Putamen (tissue), 1 donor: ENCODE results near the gene AHSG.
"Not testable (repeated sequence)": the region's sequence is repeated elsewhere in the genome, so short reads cannot be mapped to it uniquely, and the experiment has no call there.

Experiments used
- DNase-seq: peaks from one replicate; pipeline ENCODE4 v3.0.0-alpha.2; 2016; ENCODE audit warnings: low spot score

Gene AHSG

DNA sequence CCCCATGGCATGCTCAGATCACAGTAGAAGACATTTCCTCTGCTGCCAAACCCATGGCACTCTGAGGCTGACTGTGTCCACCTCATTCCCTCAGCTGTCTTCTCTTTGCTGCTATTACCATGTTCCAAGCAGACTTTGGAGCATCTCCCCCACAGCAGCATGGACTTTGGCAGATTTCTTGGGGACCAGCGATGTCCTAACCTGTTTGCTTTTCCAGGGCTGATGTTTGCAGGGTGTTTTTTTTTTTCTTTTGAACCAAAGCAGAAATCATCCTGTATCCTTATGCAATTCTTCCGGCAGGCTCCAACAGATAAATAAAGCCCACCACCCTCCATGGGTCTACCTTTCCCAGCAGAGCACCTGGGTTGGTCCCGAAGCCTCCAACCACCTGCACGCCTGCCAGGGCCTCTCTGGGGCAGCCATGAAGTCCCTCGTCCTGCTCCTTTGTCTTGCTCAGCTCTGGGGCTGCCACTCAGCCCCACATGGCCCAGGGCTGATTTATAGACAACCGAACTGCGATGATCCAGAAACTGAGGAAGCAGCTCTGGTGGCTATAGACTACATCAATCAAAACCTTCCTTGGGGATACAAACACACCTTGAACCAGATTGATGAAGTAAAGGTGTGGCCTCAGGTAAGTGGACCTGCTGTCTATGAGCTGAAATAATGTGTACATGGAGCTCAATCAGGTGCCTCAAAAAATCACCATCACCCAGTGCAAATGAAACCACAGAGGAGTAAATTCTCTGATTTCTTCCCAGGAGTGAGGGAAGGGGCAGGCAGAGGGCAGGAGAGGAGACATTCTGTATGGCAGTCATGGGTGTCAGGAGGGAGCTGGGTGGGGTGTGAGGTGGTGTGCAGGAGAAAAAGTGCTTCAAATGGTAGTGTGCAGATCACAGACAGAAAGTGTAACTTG lies at the start of gene AHSG:
Gene AHSG, plus strand, starts transcription at position 340 of the 916 bp plus-strand sequence. Its CDS starts 82 bp downstream, at position 422.
- no peak for DNase-seq

- no peak for DNase-seq
Measured at GRCh38 chr3:186564586-186564985, 48.3 kb upstream of the AHSG start.

DNA sequence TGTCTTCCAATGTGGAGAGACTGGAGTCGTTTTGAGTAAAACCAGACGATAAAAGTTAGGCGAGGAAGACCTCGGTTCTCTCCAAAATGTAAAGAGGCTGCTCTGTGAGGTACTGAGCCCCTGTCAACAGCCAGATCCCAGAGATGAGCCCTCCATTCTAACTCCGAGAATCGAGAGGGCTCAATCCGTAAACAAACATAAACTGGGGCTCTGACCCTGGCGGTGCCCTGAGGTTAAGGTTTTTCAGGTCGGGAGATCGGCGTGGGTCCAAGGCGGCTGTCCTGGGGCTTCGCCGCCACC lies 46.1 kb upstream of the AHSG start:
- DNase-seq: no peak

DNA sequence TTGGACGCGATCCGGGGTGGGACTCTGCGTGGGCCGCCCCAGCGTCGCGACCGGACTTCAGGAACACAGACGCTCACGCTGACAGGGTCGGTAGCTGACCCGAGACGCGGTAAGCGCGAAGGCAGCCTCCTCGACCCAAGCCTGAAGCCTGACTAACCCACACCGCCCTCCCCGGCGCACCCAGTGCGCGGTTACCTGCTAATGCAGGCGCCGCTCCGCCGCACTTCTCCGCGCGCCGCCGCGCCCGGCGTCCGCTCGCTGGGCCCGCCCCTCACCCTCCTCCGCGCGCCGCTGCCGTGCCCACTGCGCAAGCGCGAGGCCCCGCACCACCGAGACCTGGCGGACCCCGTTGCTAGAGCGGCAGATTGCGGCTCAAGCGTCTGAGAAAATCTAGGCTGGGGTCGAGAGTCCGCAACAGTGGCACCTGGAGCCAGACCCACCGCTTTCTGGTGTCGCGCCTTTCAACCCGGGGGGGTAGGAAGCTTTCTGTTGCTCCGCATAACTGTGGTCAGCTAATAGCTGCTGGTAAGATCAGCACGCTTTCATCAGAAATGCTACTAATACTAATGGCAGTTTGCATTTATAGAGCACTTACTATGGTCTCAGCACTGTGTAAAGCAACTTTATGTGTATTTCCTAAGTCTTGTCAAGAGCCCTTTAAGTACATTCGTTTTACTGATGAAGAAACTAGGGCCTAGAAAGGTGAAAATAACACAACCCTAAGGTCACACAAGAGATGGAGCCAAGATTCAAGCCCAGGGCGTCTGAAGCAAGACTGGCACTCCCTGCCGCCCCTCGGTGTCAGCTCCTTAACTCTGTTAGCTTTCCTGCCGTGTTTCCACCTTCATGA lies 45.6 kb upstream of the AHSG start, which contains the start of gene TBCCD1:
Gene TBCCD1, minus strand, starts transcription at position 268 of the 850 bp plus-strand sequence. CDS start 3,010 bp downstream, outside the sequence.
- peak; percentile 87 for DNase-seq

GRCh38 chr3:186569361-186569760 lies 43.5 kb upstream of the AHSG start:
- DNase-seq: not testable (repeated sequence)

DNA sequence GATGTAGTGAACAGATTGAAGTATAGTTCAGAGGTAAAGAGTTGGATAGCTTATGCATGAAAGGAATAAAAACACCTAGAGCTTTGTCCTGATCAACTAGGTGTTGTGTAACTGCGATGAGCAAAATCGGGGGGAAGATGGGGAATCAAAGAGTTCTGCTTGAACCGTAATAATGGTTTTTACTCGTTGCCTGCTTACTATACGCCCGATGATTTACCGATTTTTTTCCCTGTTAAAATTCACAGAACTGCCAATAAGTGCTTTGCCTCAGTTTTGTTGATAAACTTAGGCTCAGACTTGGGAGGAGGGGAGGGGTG lies 43.1 kb upstream of the AHSG start:
- DNase-seq: no peak

- peak; percentile 99 for DNase-seq
Measured at GRCh38 chr3:186570096-186570940, 42.5 kb upstream of the AHSG start, which contains the start of gene DNAJB11. TSS of gene DNAJB11 (plus strand) at chr3:186570720. CDS start at chr3:186570898, 178 bp downstream.

DNA sequence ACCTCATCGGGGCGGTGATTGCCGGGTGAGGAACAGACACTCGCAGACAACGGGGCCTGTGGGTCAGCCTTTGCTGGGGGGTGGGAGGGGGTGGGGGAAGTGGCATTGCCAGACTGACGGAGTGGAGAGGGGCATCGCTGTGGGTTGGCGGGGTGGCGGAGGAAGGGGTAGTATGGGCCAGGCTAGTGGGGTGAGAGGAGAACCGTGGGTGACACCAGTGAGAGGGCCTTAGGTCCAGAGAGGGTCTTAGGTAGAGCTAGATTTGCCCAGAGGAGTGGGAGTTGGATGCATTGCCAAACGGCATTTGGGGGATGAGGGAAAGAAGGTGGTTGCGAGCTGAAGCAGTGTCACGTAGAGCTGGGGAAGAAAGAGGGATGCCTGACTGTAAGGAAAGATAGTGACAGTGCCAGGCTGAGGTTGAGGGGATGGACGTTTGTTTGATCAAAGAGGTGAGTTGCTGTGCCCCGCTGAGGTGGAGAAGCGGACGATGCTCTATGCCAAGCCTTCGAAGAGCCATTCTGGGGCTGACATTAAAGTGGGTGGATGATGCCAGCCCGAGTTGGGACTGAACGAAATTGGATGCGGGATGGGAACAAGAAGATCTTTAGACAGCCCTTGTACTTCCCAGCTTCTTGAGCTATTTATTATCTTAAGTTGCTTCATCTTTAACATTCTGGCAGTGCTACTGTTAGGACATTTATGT lies 41.8 kb upstream of the AHSG start:
- DNase-seq: no peak

DNA sequence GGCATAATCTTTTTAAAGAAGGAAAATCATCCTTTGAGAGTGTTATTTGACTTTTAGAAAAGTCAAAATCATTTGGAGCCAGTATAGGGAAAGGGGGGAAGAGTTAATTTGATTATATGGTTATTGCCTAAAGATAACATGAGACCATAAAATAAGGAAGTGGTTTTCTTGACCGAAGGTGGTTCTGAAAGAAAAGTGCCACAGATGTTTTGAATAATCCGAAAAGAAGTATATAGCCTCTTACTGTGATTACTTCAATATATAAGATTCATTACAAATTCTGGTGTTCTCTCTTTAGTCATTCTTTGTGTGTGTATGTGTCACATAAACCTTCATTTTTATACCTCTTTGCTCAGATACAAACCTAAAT lies 41.2 kb upstream of the AHSG start:
- no peak for DNase-seq

DNA sequence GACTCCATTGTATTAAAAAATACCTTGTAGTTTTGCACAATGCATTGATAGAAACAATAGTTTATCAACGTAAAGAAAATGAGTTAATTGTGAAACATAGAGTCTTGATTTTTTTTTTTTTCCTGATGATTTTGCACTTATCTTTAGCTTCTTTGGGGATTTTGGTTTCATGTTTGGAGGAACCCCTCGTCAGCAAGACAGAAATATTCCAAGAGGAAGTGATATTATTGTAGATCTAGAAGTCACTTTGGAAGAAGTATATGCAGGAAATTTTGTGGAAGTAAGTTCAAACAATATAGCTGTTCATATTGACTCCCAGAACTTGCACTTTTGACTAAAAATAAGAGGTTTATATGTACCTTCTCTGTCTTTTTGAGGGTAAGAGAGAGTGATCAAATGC lies 35.3 kb upstream of the AHSG start:
- no peak for DNase-seq

GRCh38 chr3:186580785-186581184 lies 32.1 kb upstream of the AHSG start:
- no peak for DNase-seq

DNA sequence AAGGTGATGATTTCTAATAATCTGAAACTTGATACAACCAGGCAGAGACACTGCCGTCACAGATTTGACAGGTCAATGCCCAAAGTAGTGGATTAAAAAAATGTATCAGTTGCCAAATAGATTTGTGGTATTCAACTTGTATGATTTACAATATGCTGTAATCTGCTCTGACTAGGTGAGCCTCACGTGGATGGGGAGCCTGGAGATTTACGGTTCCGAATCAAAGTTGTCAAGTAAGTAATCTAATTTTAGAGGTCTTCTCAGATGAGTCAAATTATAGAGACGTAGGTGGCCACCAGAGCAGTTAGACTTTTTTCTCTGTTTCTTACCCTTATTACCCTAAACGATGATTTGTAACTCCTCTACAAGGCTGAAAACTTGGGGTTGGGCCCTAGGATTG lies 30.3 kb upstream of the AHSG start:
- DNase-seq: peak; percentile 47

GRCh38 chr3:186583831-186584230 lies 29.0 kb upstream of the AHSG start:
- DNase-seq: no peak

GRCh38 chr3:186586245-186586644 lies 26.6 kb upstream of the AHSG start:
- not testable (repeated sequence) for DNase-seq

- DNase-seq: no peak
Measured at GRCh38 chr3:186587183-186587582, 25.7 kb upstream of the AHSG start.

GRCh38 chr3:186588632-186589031 lies 24.2 kb upstream of the AHSG start:
- no peak for DNase-seq

GRCh38 chr3:186589121-186589520 lies 23.7 kb upstream of the AHSG start:
- no peak for DNase-seq

DNA sequence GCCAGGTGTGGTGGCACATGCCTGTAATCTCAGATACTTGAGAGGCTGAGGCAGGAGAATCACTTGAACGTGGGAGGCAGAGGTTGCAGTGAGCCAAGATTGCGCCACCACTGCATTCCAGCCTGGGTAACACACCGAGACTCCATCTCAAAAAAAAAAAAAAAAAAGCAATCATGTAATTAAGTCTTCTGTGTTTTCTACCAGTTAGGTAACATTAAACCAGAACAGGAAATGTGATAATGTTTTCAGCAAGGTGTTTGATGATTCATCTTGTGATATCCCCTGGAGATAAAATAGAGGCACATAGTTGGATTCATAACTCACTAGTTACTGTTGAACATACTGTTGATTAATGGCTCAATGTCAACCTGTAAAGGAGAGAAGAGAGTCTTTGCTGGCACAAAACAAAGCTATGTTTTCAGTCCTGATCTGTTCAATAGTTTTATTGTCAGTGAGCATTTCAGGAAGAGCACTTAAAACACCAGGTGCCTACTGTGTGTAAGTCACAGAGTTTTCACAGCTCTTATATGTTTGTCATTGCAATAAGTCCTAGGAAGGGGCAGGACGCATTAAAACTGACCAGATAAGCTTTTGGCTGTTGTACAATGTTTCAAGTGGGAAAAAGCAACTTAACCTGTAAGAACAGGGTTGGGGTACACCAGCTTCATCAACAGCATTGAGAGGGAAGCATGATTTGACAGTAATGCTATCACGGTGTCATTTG lies 22.8 kb upstream of the AHSG start:
- no peak for DNase-seq

DNA sequence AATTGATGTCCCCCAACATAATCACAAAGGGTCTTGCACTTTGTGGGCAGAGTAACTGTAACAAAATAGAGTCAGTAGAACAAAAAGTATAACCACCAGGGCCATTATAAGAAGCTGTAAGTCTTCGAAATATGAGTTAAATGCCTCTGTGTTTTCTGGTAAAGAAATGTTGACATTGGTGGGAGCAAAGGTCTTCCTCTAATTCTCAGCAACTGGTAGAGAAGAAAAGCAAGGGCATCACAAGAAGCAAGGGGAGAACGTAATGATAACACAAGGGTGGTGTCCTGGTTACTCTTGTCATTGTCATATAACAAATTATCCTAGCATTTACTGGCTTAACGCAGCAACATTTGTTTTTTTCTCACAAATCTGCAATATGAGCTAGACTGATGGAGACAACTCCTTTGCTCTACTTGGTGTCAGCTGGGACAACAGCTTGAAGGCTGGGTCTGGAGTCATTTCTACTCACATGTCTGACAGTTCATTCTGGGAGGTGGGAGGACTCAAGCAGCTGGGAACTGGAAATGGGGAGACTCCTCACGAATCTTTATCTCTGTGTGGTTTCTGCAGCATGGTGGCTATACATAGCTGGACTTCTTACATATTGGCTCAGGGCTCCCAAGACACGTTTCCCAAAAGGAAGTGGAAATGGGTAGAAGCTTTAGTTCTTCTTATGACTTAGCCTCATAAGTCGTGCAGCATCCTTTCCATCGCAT lies 22.1 kb upstream of the AHSG start:
- no peak for DNase-seq

- no peak for DNase-seq
Measured at GRCh38 chr3:186592682-186593081, 20.2 kb upstream of the AHSG start.
